GM19438 (cell line): ENCODE results near the gene GMEB2.
"Not testable (repeated sequence)": the region's sequence is repeated elsewhere in the genome, so short reads cannot be mapped to it uniquely, and the experiment has no call there.

Source experiments
- ATAC-seq: cut with Tn5 transposase; IDR thresholded peaks from one replicate; pipeline ENCODE4 v1.9.1; 2021; ENCODE audit warnings: low read depth; ENCODE audit not compliant: unreplicated experiment

The GMEB2 gene

DNA sequence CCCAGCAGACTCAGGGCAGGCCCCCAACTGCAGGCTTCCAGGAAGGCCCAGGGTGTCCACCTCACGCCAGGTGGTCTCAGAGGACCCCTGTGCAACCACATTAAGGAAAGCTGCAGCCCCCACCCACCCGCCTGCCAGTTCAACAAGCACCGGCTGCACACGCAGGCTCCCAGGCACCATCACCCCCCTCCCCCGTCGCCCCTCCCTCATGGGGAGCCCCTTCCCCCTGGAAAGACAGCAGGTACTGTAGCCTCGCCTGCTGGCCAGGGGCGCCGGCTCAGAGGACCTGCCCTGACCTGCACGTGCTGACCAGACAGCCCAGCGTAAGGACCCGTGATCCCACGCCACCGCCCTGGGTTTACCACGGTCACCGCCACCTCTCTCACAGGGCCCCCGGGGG, 13.8 kb upstream of the GMEB2 start:
- not testable (repeated sequence) for ATAC-seq

DNA sequence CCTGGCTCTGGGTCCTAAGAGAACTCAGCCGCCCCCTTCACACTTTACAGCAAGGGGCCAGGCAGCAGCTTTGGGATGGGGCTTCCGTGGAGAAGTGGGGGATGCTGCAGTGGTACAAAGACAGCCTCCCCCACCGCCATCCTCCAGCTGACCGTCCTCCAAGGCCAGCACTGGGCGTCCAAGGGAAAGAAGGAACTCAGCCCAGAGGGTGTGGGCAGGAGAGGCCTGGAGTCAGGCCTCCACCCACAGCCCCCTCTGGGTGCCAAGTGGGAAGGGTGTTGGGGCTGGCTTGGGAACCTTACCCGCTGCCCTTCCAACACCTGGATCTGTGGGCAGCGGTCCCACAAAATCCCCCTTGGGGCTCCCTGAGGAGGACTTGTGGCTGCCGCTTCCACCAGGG, 13.2 kb upstream of the GMEB2 start:
- ATAC-seq, result no peak

DNA sequence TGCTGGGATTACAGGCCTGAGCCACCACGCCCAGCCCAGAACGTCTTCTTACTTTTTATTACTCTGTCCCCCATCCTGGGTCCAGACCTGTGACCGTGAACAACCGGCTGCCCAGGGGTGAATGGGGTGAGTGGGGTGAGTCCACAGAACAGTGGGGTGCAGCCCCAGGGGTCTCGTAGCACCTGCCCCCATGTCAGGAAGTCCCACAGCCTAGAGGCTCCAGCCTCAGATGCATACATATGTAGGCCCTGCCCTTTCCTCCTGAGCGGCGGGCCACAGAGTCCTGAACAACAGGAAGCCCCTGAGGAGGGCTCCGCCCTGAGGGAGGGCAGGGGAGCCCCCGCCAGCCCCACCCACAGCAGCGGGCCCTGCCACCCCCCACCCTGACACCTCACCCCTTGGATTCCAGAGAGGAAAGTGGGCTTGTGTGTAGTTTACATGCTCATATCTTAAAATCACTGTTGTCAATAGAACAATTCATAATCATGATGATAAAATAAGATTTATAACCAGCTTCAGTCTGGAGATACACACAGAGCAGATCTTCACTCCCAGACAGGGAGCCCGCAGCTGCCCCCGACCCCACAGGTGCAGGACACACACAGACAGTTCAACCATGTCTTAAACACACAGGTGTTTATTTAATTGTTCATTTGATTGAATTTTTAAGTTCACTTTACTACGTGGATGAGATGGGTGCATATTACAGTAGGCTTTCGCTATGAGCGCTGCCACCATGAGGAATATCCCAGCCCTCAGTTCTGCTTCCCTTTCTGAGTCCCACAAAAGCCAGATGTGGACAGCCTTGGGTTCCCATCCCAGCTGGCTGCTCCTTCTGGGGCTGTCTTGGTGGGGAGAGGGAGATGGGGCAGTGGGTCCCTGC, 12.4 kb upstream of the GMEB2 start:
- no peak for ATAC-seq

GRCh38 chr20:63636752-63637628, 10.1 kb upstream of the GMEB2 start:
- ATAC-seq, result no peak

- no peak for ATAC-seq
Observed at GRCh38 chr20:63635431-63636141, 8.7 kb upstream of the GMEB2 start.

DNA sequence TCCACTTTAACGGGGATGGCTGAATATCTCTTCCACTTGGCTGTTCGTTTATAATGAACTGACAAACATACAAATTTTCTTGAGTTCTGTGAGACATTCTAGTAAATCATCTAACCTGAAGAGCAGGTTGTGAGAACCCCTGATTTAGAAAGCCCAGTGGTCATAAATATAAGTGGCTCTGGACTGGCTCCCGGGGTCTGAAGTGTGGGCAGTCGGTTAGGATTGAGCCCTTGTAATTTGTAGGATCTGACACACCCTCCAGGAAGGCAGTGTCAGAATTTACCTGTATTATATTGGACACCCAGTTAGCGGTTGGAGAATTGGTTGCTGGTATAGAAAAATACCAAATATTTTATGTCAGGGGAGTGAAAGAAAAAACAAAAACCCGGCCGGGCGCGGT, 6.8 kb upstream of the GMEB2 start:
- ATAC-seq, result no peak

DNA sequence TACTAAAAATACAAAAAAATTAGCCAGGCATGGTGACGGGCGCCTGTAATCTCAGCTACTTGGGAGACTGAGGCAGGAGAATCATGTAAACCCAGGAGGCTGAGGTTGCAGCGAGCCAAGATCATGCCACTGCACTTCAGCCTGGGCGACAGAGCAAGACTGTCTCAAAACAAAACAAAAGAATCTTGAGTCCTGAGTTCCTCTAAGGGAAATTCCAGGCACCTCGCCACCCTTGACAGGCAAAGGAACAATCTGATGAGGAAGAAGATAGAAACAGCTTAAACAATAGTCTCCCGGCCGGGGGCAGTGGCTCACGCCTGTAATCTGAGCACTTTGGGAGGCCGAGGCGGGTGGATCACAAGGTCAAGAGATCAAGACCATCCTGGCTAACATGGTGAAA, 4.5 kb upstream of the GMEB2 start:
- not testable (repeated sequence) for ATAC-seq

- ATAC-seq, result not testable (repeated sequence)
Observed at GRCh38 chr20:63630956-63631355, 4.1 kb upstream of the GMEB2 start.

GRCh38 chr20:63628246-63628975, 1.5 kb upstream of the GMEB2 start:
- no peak for ATAC-seq

- ATAC-seq, result no peak
Observed at GRCh38 chr20:63627751-63628245, 897 bp upstream of the GMEB2 start.

- ATAC-seq, result peak; percentile 75
Observed at GRCh38 chr20:63627129-63627750, 339 bp upstream of the GMEB2 start.

GRCh38 chr20:63625771-63626423, 1.0 kb downstream of the GMEB2 start:
- no peak for ATAC-seq

DNA sequence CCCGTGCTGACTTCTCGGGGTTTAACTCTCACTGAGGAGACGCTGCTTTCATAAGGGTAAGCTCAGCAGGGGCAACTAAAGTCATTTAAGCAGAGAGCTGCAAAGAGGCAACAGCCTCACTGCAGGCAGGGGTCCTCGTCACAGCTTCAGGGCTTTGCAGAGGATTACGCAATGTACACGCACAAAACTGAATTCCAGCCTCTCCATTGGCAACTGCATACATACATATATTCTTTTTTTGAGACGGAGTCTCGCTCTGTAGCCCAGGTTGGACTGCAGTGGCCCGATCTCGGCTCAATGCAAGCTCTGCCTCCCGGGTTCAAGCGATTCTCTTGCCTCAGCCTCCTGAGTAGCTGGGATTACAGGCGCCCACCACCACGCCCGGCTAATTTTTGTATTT, 2.4 kb downstream of the GMEB2 start:
- no peak for ATAC-seq

DNA sequence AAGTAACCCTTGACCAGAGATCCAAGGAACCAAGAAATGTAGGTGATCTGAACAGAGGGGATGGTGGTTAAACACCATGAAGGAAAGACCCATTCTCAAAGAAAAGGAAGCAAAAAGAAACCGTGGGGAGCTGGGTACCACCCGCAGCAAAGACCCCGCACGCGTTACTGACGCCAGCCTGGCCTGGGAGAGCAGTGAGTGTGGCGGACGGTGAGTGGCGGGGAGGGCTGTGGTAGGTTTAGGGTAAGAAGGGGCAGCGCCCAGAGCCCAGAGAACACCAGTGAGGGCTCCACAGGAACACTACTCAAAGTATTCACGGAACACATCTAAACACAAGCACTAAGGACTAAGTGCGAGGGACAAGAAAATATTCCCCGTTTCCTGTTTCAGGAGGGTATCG, 4.2 kb downstream of the GMEB2 start:
- ATAC-seq, result no peak

- no peak for ATAC-seq
Observed at GRCh38 chr20:63622096-63622495, 4.8 kb downstream of the GMEB2 start.

- no peak for ATAC-seq
Observed at GRCh38 chr20:63620991-63621390, 5.9 kb downstream of the GMEB2 start.

- no peak for ATAC-seq
Observed at GRCh38 chr20:63619505-63619904, 7.4 kb downstream of the GMEB2 start.

DNA sequence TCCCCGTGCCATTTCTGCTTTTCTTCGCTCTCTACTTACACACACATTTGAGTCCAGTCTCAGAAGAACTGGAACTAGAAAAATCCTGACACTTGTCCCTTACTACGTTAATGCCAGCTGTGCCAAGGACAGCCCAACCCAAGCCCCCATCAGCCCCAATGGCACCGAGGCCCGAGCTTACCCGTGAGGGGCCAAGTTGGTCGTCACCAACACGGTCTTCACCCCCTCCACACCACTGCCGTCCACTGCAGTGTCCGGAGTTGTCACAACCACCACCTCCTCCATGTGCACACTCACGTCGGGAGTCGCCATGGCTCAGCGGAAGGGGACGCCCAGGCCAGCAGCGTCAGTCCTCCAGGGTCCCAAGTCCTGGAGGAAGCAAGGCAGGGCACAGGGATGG, 7.8 kb downstream of the GMEB2 start:
- ATAC-seq, result no peak

DNA sequence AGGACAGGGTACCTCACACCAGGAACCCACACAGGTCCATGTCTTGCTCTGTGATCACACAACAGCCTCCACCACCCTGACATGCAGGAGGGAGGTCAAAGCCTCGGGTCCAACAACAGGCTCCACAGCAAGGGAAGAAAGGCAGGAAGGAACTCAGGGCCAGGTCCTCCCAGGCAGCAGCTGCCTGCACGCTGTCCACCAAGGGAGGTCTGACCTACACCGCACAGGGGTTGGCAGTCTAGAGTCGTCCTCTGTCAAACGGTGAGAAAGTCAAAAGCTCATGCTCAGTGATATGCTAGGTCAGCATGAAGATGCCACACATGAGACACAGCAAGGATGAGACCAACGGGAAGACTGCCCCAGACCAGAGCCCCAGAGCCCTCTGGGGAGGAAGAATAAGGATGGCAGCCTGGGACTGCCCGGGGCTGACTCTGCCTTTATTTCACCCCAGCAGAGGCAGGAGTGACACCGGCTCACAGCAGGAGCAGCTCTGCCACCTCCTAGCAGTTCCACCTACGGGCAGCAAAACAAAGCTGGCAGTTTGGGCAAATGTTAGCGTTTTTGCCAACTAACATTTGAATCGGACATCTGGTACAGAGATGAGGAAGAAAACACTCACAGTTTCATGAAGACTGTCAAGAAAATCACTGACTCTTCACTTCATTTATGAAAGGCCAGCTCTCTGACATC, 8.5 kb downstream of the GMEB2 start:
- ATAC-seq, result no peak
